GM20000 (cell line): ENCODE measurements around the gene CXCL11.
"Not testable (repeated sequence)": the region's sequence is repeated elsewhere in the genome, so short reads cannot be mapped to it uniquely, and the experiment has no call there.

Experiments used
- DNase-seq: peaks from one replicate; pipeline ENCODE4 v3.0.0; 2012; ENCODE audit warnings: low spot score
- CTCF ChIP-seq: IDR thresholded peaks from 2 replicates; pipeline ENCODE4 v1.5.1; 2012; ENCODE audit warnings: mild to moderate bottlenecking, control low read depth; ENCODE audit errors: extremely low read depth, missing control alignments

CXCL11 gene

GRCh38 chr4:76009311-76009710 lies 26.6 kb downstream of the CXCL11 start:
- TF ChIP-seq CTCF = no peak
- DNase-seq = no peak

GRCh38 chr4:76007089-76007862 lies 28.6 kb downstream of the CXCL11 start, which contains the start of gene CXCL9:
TSS of gene CXCL9 (minus strand) at chr4:76007509. CDS start at chr4:76007449, 60 bp downstream.
- no peak for TF ChIP-seq CTCF
- DNase-seq = no peak

GRCh38 chr4:76003620-76004019 lies 32.2 kb downstream of the CXCL11 start:
- no peak for TF ChIP-seq CTCF
- no peak for DNase-seq

DNA sequence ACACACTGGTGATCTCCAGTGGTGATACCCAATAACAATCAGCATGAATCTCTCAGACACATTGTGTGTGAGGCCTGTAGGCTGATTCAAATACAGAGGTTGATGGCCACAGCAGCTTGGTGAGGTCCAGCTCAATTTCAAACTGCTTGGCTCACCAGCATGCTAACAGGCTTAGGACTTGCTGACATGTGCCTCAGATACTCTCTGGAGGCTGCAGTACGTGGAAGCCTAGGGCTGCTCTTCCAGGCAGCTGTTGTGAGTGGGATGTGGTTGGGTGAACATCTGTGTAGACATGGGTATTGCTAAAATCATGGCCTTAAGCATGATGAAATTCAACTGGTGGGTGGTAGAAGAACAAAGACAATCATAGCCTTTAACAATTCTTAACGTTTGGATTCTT lies 32.8 kb downstream of the CXCL11 start:
- TF ChIP-seq CTCF = no peak
- DNase-seq = no peak

- no peak for TF ChIP-seq CTCF
- no peak for DNase-seq
Observed at GRCh38 chr4:76002176-76002575, 33.7 kb downstream of the CXCL11 start.

DNA sequence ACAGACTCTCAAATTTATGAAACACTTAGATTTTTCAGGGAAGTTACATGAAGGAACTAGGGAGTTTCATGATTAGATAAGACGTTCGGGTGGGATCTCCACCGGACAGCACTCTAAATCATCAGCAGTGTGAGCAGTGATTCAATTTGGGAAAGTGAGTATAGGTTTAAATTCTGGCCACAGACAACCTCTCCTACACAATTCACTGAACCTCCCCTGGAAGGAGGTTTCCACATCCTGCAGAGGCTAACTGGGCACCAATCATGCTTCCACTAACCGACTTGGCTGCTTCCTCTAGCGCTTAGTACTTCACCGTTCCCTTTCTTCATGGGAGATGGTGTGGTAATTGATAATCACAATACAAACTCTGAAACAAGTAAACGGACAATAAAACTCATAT lies 34.2 kb downstream of the CXCL11 start:
- no peak for DNase-seq
- TF ChIP-seq CTCF = no peak

DNA sequence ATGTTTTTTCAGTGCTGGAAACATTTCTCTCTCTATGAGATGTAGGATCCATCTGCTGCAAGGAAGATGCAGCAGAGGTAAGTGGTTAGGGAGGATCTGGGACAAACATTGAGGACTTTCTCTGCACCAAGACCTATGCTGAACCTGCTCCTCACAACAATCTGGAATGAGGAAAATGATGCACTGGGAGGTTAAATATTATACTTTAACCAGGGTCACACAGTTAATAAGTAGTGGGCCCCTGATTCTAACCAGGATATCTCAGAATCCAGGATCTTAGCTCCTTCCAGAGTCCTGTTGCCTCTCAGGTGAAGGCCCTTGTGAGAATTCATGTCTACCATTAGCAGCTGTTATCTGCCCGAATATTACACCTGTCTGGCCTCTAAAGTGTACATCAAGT lies 35.6 kb downstream of the CXCL11 start:
- TF ChIP-seq CTCF = no peak
- no peak for DNase-seq

DNA sequence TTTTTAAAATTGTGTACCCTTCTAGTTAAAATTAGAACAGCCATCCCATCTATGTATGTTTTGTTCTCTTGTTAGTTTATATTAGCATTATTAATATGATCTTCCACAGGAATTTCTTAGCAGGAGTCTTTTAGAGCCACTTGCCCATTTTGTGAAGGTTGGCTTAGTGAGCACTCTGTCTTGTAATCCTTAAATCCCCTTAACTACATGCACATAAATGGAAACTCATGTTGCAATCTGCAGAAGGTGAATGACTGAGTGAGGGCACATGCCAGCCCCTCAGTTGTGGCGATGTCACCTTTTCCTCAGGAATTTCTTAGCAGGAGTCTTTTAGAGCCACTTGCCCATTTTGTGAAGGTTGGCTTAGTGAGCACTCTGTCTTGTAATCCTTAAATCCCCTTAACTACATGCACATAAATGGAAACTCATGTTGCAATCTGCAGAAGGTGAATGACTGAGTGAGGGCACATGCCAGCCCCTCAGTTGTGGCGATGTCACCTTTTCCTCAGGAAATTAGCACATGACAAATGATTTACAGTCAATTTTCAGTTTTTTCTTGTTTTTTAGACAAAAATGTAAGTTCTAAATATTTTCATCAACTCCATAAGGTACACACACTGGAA lies 37.2 kb downstream of the CXCL11 start:
- not testable (repeated sequence) for DNase-seq
